Testis (tissue), 3 donors: ENCODE results near the gene RBFOX1. TPM values are rescaled to one million over a fixed set of nuclear protein-coding genes. Genes with fewer than 3 reads are reported as not detected.

Source experiments
- DNase-seq: peaks from one replicate; pipeline ENCODE4 v3.0.0-alpha.2; 2019
- H3K27ac ChIP-seq, 2 donors: fragments of 200-600 bp; sonication (generic); one replicate each; pipeline ENCODE4 v1.5.1; 2019
- H3K27me3 ChIP-seq: fragments of 200-600 bp; sonication (generic); one replicate; pipeline ENCODE4 v1.5.1; 2019
- H3K36me3 ChIP-seq: fragments of 200-600 bp; sonication (generic); one replicate; pipeline ENCODE4 v1.5.1; 2017; ENCODE audit warnings: low read depth; ENCODE audit errors: missing control alignments
- H3K4me1 ChIP-seq: fragments of 200-600 bp; sonication (generic); one replicate; pipeline ENCODE4 v1.5.1; 2019
- H3K4me3 ChIP-seq, 2 donors: fragments of 200-600 bp; sonication (generic); one replicate each; pipeline ENCODE4 v1.5.1; 2017 to 2019
- H3K9me3 ChIP-seq: fragments of 200-600 bp; sonication (generic); one replicate; pipeline ENCODE4 v1.5.1; 2017
- CTCF ChIP-seq, 3 experiments: fragments of 450-650 bp in 2 of 3; fragments of 200-600 bp in 1 of 3; sonication (generic) in 1 of 3; IDR thresholded peaks; one replicate each; pipeline ENCODE4 v1.5.1; 2016 to 2019; ENCODE audit warnings: antibody characterized with exemption in 3 of 3, mild to moderate bottlenecking in 2 of 3, moderate library complexity in 1 of 3
- POLR2A ChIP-seq: fragments of 450-650 bp; IDR thresholded peaks from one replicate; pipeline ENCODE4 v1.6.1; 2017; ENCODE audit warnings: antibody characterized with exemption, mild to moderate bottlenecking, moderate library complexity
- WGBS, 2 donors: methylation state at CpG; one replicate each; pipeline ENCODE4 v1.1.5; 2018; 5-methylcytosine and 5-hydroxymethylcytosine counted together
- intact Hi-C: fragments of 100-400 bp; cut with DNase I; formaldehyde crosslinking; loops from one replicate; pipeline ENCODE4 v1.15.1; 2023; ENCODE audit warnings: low total_unique reads
- polyA plus RNA-seq: library from polyadenylated mRNA; stranded (reverse); fragments of 350-450 nt; fragmentation: Illumina TruSeq; extraction: RNeasy Lipid Tissue Mini Kit (QIAGEN cat#74804); gene quantifications from one replicate; pipeline ENCODE4 v1.2.3, GENCODE V29; 2014; ENCODE audit warnings: low read depth, low replicate concordance; ENCODE audit not compliant: insufficient read depth
- total RNA-seq, 2 donors: library from RNA; depleted of rRNA; stranded (reverse); fragments of >200 nt; gene quantifications; one replicate each; pipeline ENCODE4 v1.2.3, GENCODE V29; 2016

Gene RBFOX1
- total and polyA plus RNA-seq, 3 donors from 2014 or later, result 0.68 to 2.8 (median 1.1) TPM

GRCh38 chr16:7651803-7652570, 319.3 kb downstream of the RBFOX1 start:
- no peak for DNase-seq
- Histone ChIP-seq H3K36me3 (no peaks in the 10 kb centered on the region), H3K4me3 (no peak overlapping the region), H3K4me1 (no peaks in the 10 kb centered on the region), H3K27me3 (no peaks in the 10 kb centered on the region), H3K9me3 (no peaks in the 10 kb centered on the region), H3K27ac (no peak overlapping the region)
- intact Hi-C loops, result no loop called here
- 84 to 92% methylated on average over 9 of the region's 9 CpGs for WGBS, 2 donors
- no peak for TF ChIP-seq CTCF (IDR thresholded peaks at IDR 0.05)
- TF ChIP-seq POLR2A, result no peak

- Histone ChIP-seq H3K27me3 (no peaks in the 10 kb centered on the region), H3K36me3 (no peaks in the 10 kb centered on the region), H3K27ac (no peak overlapping the region), H3K4me3 (no peak overlapping the region), H3K4me1 (no peaks in the 10 kb centered on the region), H3K9me3 (no peaks in the 10 kb centered on the region)
- WGBS, 2 donors, result 68 to 81% methylated on average over 20 to 32 of the region's 32 CpGs
- TF ChIP-seq CTCF (IDR thresholded peaks at IDR 0.05), result no peak
- TF ChIP-seq POLR2A, result no peak
- intact Hi-C loops, result no loop called here
- DNase-seq, result no peak
Observed at GRCh38 chr16:7653746-7654461, 321.3 kb downstream of the RBFOX1 start.

- Histone ChIP-seq H3K27me3 (no peaks in the 10 kb centered on the region), H3K4me1 (no peaks in the 10 kb centered on the region), H3K4me3 (no peak overlapping the region), H3K27ac (no peak overlapping the region), H3K36me3 (no peaks in the 10 kb centered on the region), H3K9me3 (no peaks in the 10 kb centered on the region)
- WGBS, 2 donors, result 87 to 89% methylated on average over 4 of the region's 4 CpGs
- no peak for DNase-seq
- TF ChIP-seq POLR2A (no peak), CTCF (IDR thresholded peaks at IDR 0.05) (no peak)
- intact Hi-C loops, result no loop called here
Observed at GRCh38 chr16:7675628-7676027, 343.0 kb downstream of the RBFOX1 start.

GRCh38 chr16:7680296-7680695, 347.7 kb downstream of the RBFOX1 start:
- H3K27me3 ChIP-seq, result no peaks in the 10 kb centered on the region
- 86 to 91% methylated on average over 4 of the region's 4 CpGs for WGBS, 2 donors
- H3K4me1 ChIP-seq, result no peaks in the 10 kb centered on the region
- intact Hi-C loops, result no loop called here
- no peak overlapping the region for H3K4me3 ChIP-seq
- DNase-seq, result no peak
- TF ChIP-seq POLR2A (no peak), CTCF (IDR thresholded peaks at IDR 0.05) (no peak)
- no peaks in the 10 kb centered on the region for H3K36me3 ChIP-seq
- no peaks in the 10 kb centered on the region for H3K9me3 ChIP-seq
- no peak overlapping the region for H3K27ac ChIP-seq
